ENCODE measurements around the gene MRC2. TPM values are rescaled to one million over a fixed set of nuclear protein-coding genes. Genes with fewer than 3 reads are reported as not detected.

The MRC2 gene
- total and polyA plus RNA-seq, 9 of the 15 experiments (the other 6 are each of a cell fraction or from before 2014, with no cell fraction given), result 0.28 to 11.5 (median 6.6) TPM

DNA sequence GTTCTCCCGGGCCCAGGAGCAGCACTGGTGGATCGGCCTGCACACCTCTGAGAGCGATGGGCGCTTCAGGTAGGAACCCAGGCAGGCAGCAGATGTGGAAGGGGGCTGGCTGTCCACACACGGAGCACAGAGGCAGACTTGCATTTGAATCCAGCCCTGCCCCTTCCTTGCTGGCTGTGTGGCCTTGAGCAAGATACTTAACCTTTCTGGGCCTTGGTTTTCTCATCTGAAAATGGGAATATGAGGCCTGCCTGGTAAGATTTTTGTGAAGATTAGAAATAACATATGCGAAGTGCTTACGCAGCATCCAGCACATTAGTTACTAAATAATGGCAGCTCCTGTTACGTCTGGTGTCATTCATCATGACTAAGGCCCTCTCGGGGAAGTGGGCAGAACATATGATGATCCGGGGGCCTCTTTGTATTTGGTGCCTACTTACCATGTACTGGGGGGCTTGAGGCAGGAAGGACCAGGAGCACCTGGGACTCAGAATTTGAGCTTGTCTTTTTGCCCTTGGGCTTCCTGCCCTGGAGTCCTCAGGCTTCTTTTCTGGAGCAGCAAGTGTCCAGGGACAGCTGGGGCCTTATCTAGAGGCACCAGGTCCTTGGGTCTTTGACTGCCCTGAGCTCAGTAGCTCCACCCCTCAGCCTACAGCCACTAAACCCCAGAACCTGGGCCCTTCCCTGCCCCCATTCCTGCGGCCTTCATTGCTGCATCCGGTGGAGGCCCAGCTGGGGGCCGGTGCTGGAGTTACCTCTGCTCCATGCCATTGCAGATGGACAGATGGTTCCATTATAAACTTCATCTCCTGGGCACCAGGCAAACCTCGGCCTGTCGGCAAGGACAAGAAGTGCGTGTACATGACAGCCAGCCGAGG, 53.8 kb downstream of the MRC2 start (continued):
- TF ChIP-seq ZFP36 (IDR thresholded peaks at IDR 0.05; ENCODE audit: low read depth, low read length, partially characterized antibody) (peak; percentile 60), ZNF584 (CRISPR knock-in tag; IDR thresholded peaks at IDR 0.05; ENCODE audit: low read depth) (no peak; the same call in 1 of the 2 replicates), BMI1 (IDR thresholded peaks at IDR 0.05; ENCODE audit: low read length) (no peak), PCBP1 (IDR thresholded peaks at IDR 0.05; ENCODE audit: low read depth, low read length, poor library complexity, severe bottlenecking) (no peak), CBFB (CRISPR knock-in tag; IDR thresholded peaks at IDR 0.05) (no peak), RAD21 (CRISPR knock-in tag; conservative IDR thresholded peaks at IDR 0.05 in 1 of 2, IDR thresholded peaks at IDR 0.05 in 1 of 2) (peak in 1 of 2 experiments; percentile 26; a peak in 1 of 4 replicates), E2F3 (CRISPR knock-in tag; IDR thresholded peaks at IDR 0.05) (no peak), NFRKB (IDR thresholded peaks at IDR 0.05; ENCODE audit: low read depth) (peak; percentile 80), BCOR (IDR thresholded peaks at IDR 0.05) (peak; percentile 90), HDAC3 (IDR thresholded peaks at IDR 0.05; ENCODE audit: borderline replicate concordance, partially characterized antibody) (no peak), ZNF583 (CRISPR knock-in tag; IDR thresholded peaks at IDR 0.05) (no peak), JUND (IDR thresholded peaks at IDR 0.05; ENCODE audit: borderline replicate concordance, low read depth, low read length) (peak; percentile 66; the same call in 1 of the 2 replicates), JUND (tag; IDR thresholded peaks at IDR 0.05; ENCODE audit: borderline replicate concordance, low read depth, low read length) (peak; percentile 52; the same call in 2 of the 3 replicates), CREBBP (IDR thresholded peaks at IDR 0.05; ENCODE audit: low read depth, low read length) (no peak), HNRNPUL1 (IDR thresholded peaks at IDR 0.05; ENCODE audit: low read length) (no peak), PHF8 (IDR thresholded peaks at IDR 0.05; ENCODE audit: borderline replicate concordance, low read length) (peak; percentile 62; the same call in 1 of the 2 replicates), ESRRB (CRISPR knock-in tag; IDR thresholded peaks at IDR 0.05; ENCODE audit: borderline replicate concordance) (no peak), TAL1 (IDR thresholded peaks at IDR 0.05) (peak; percentile 92), JUN (IDR thresholded peaks at IDR 0.05; ENCODE audit: borderline replicate concordance, low read depth, low read length) (no peak), JUN (CRISPR knock-in tag; IDR thresholded peaks at IDR 0.05; ENCODE audit: borderline replicate concordance) (no peak), NEUROD1 (IDR thresholded peaks at IDR 0.05; ENCODE audit: borderline replicate concordance, low read depth, low read length, partially characterized antibody) (peak; percentile 44), NR3C1 (CRISPR knock-in tag; IDR thresholded peaks at IDR 0.05) (no peak)
- TF ChIP-seq, protein P1, sequence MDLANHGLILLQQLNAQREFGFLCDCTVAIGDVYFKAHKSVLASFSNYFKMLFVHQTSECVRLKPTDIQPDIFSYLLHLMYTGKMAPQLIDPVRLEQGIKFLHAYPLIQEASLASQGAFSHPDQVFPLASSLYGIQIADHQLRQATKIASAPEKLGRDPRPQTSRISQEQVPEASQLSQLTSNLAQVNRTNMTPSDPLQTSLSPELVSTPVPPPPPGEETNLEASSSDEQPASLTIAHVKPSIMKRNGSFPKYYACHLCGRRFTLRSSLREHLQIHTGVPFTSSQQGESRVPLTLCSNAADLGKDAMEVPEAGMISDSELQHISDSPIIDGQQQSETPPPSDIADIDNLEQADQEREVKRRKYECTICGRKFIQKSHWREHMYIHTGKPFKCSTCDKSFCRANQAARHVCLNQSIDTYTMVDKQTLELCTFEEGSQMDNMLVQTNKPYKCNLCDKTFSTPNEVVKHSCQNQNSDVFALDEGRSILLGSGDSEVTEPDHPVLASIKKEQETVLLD (IDR thresholded peaks at IDR 0.05), result no peak; the same call in 1 of the 2 replicates
- TF ChIP-seq, protein P2, sequence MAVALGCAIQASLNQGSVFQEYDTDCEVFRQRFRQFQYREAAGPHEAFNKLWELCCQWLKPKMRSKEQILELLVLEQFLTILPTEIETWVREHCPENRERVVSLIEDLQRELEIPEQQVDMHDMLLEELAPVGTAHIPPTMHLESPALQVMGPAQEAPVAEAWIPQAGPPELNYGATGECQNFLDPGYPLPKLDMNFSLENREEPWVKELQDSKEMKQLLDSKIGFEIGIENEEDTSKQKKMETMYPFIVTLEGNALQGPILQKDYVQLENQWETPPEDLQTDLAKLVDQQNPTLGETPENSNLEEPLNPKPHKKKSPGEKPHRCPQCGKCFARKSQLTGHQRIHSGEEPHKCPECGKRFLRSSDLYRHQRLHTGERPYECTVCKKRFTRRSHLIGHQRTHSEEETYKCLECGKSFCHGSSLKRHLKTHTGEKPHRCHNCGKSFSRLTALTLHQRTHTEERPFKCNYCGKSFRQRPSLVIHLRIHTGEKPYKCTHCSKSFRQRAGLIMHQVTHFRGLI (CRISPR knock-in tag; IDR thresholded peaks at IDR 0.05), result no peak

All from K562 (cell line).